Thymus (tissue), 11 donors: ENCODE data around the gene HSPA1A. TPM values are rescaled to one million over a fixed set of nuclear protein-coding genes. Genes with fewer than 3 reads are reported as not detected.

Experiments used
- DNase-seq, 9 donors: peaks; one replicate each; pipeline ENCODE4 v3.0.0-alpha.2; 2013; ENCODE audit warnings: low spot score in 9 of 9, low read depth in 6 of 9, missing footprints in 1 of 9
- H3K27ac ChIP-seq, 2 donors: one replicate each; pipeline ENCODE4 v1.5.1; 2013; ENCODE audit warnings: control low read depth in 1 of 2, low read depth in 1 of 2, low read length in 1 of 2, mild to moderate bottlenecking in 1 of 2, moderate library complexity in 1 of 2
- H3K27me3 ChIP-seq, 2 donors: one replicate each; pipeline ENCODE4 v1.5.1; 2013; ENCODE audit warnings: low read length in 1 of 2; ENCODE audit not compliant: control insufficient read depth in 2 of 2, insufficient read depth in 1 of 2
- H3K36me3 ChIP-seq, 2 donors: one replicate each; pipeline ENCODE4 v1.5.1; 2013; ENCODE audit warnings: low read length in 1 of 2, mild to moderate bottlenecking in 1 of 2, moderate library complexity in 1 of 2; ENCODE audit not compliant: control insufficient read depth in 2 of 2, insufficient read depth in 2 of 2
- H3K4me1 ChIP-seq, 2 donors: one replicate each; pipeline ENCODE4 v1.5.1; 2013; ENCODE audit warnings: low read length in 2 of 2; ENCODE audit not compliant: control insufficient read depth in 2 of 2, insufficient read depth in 2 of 2
- H3K4me3 ChIP-seq, 2 donors: one replicate each; pipeline ENCODE4 v1.5.1; 2013; ENCODE audit warnings: low read length in 2 of 2, control low read depth in 1 of 2, mild to moderate bottlenecking in 1 of 2
- H3K9me3 ChIP-seq, 2 donors: one replicate each; pipeline ENCODE4 v1.5.1; 2013; ENCODE audit warnings: low read length in 1 of 2, mild to moderate bottlenecking in 1 of 2; ENCODE audit not compliant: control insufficient read depth in 2 of 2, insufficient read depth in 1 of 2
- WGBS: extraction: QIAGEN DNeasy Blood & Tissue Kit; methylation state at CpG from one replicate; pipeline ENCODE4 v1.1.7; 2013; 5-methylcytosine and 5-hydroxymethylcytosine counted together
- polyA plus RNA-seq: library from polyadenylated mRNA; stranded (reverse); fragments of 200-250 nt; gene quantifications from one replicate; pipeline ENCODE4 v1.2.3, GENCODE V29; 2013
- total RNA-seq: library from RNA; stranded (reverse); fragments of 120-200 nt; gene quantifications from one replicate; pipeline ENCODE4 v1.2.4, GENCODE V29; 2013
- donor health status: healthy.

HSPA1A gene
- total and polyA plus RNA-seq, 2 donors: 68.8 to 73.8 TPM

GRCh38 chr6:31770860-31771259, 44.5 kb upstream of the HSPA1A start:
- no peak overlapping the region for H3K27ac ChIP-seq
- peaks cover 6 to 21% of the 10 kb centered on the region in 2 donors for H3K4me1 ChIP-seq
- no peaks in the 10 kb centered on the region for H3K36me3 ChIP-seq
- DNase-seq: no peak
- WGBS: 97% methylated on average over 2 of the region's 2 CpGs
- peaks cover 0 to 13% of the 10 kb centered on the region in 2 donors for H3K27me3 ChIP-seq
- peaks cover 0 to 5% of the 10 kb centered on the region in 2 donors for H3K9me3 ChIP-seq
- no peak overlapping the region for H3K4me3 ChIP-seq

- WGBS: 88% methylated on average over 4 of the region's 4 CpGs
- Histone ChIP-seq H3K36me3 (no peaks in the 10 kb centered on the region), H3K27ac (no peak overlapping the region)
These were observed 43.4 kb upstream of the HSPA1A start for GRCh38 chr6:31771992-31772358.

GRCh38 chr6:31775184-31775583, 40.2 kb upstream of the HSPA1A start:
- Histone ChIP-seq H3K4me3 (no peak overlapping the region), H3K27me3 (peaks cover 0 to 2% of the 10 kb centered on the region in 2 donors), H3K27ac (no peak overlapping the region), H3K4me1 (peaks cover 17 to 29% of the 10 kb centered on the region in 2 donors), H3K36me3 (peaks cover 18% of the 10 kb centered on the region in 2 donors), H3K9me3 (peaks cover 0 to 5% of the 10 kb centered on the region in 2 donors)
- WGBS: 96% methylated on average over 4 of the region's 4 CpGs
- no peak for DNase-seq

More at GRCh38 chr6:31771992-31772358, 43.4 kb upstream of the HSPA1A start:
- peak in 1 of 9 donors; percentile 41 for DNase-seq
- H3K4me1 ChIP-seq: peaks cover 16 to 27% of the 10 kb centered on the region in 2 donors
- H3K4me3 ChIP-seq: no peak overlapping the region
- H3K27me3 ChIP-seq: peaks cover 0 to 5% of the 10 kb centered on the region in 2 donors
- peaks cover 0 to 5% of the 10 kb centered on the region in 2 donors for H3K9me3 ChIP-seq

GRCh38 chr6:31775633-31776484, 39.5 kb upstream of the HSPA1A start:
- Histone ChIP-seq H3K27ac (no peak overlapping the region), H3K27me3 (peaks cover 0 to 2% of the 10 kb centered on the region in 2 donors), H3K9me3 (peaks cover 0 to 5% of the 10 kb centered on the region in 2 donors), H3K4me1 (peaks cover 17 to 29% of the 10 kb centered on the region in 2 donors), H3K36me3 (peaks cover 24 to 25% of the 10 kb centered on the region in 2 donors), H3K4me3 (no peak overlapping the region)
- no peak for DNase-seq
- whole genome bisulfite sequencing: 97% methylated on average over 32 of the region's 32 CpGs

- no peak overlapping the region for H3K27ac ChIP-seq
- H3K4me1 ChIP-seq: peaks cover 17 to 26% of the 10 kb centered on the region in 2 donors
- H3K36me3 ChIP-seq: peaks cover 31 to 32% of the 10 kb centered on the region in 2 donors
- H3K9me3 ChIP-seq: peaks cover 0 to 5% of the 10 kb centered on the region in 2 donors
- no peak overlapping the region for H3K4me3 ChIP-seq
- peaks cover 0 to 2% of the 10 kb centered on the region in 2 donors for H3K27me3 ChIP-seq
- no peak for DNase-seq
- 27% methylated on average over 14 of the region's 14 CpGs for WGBS
These were observed 38.8 kb upstream of the HSPA1A start for GRCh38 chr6:31776485-31776988.

- Histone ChIP-seq H3K4me1 (peaks cover 17 to 23% of the 10 kb centered on the region in 2 donors), H3K9me3 (peaks cover 0 to 4% of the 10 kb centered on the region in 2 donors), H3K27ac (no peak within 1 kb of the TSS), H3K36me3 (peaks cover 37 to 38% of the 10 kb centered on the region in 2 donors), H3K4me3 (no peak within 1 kb of the TSS), H3K27me3 (peaks cover 0 to 2% of the 10 kb centered on the region in 2 donors)
- WGBS: 21% methylated on average over 15 of the region's 15 CpGs
- DNase-seq: peak in 1 of 9 donors; percentile 34
These were observed 38.2 kb upstream of the HSPA1A start, which contains the start of gene VWA7 for GRCh38 chr6:31776989-31777666. Gene VWA7, minus strand, starts transcription at chr6:31777328. Its CDS starts 549 bp downstream, at chr6:31776779.

- Histone ChIP-seq H3K27me3 (peaks cover 0 to 2% of the 10 kb centered on the region in 2 donors), H3K4me3 (no peak overlapping the region), H3K4me1 (peaks cover 17% of the 10 kb centered on the region in 2 donors), H3K27ac (no peak overlapping the region), H3K36me3 (peaks cover 42 to 43% of the 10 kb centered on the region in 2 donors), H3K9me3 (no peaks in the 10 kb centered on the region)
- no peak for DNase-seq
- 98% methylated on average over 5 of the region's 5 CpGs for WGBS
These were observed 37.7 kb upstream of the HSPA1A start for GRCh38 chr6:31777667-31778050.

GRCh38 chr6:31778193-31778592, 37.1 kb upstream of the HSPA1A start:
- DNase-seq: no peak
- Histone ChIP-seq H3K9me3 (no peaks in the 10 kb centered on the region), H3K36me3 (peaks cover 43 to 46% of the 10 kb centered on the region in 2 donors), H3K4me3 (no peak overlapping the region), H3K27me3 (peaks cover 0 to 2% of the 10 kb centered on the region in 2 donors), H3K4me1 (peaks cover 11 to 12% of the 10 kb centered on the region in 2 donors), H3K27ac (no peak overlapping the region)
- 99% methylated on average over 5 of the region's 5 CpGs for WGBS
